Neural progenitor cell (in vitro differentiated cells): ENCODE results near the gene ZHX3.

Experiments used
- EZH2 ChIP-seq: fragments of 200-600 bp; sonication (generic); IDR thresholded peaks from 2 replicates; pipeline ENCODE4 v1.6.1; 2017; ENCODE audit warnings: antibody characterized with exemption, mild to moderate bottlenecking, moderate library complexity
- EZH2phosphoT487 ChIP-seq: fragments of 200-600 bp; sonication (generic); IDR thresholded peaks from 2 replicates; pipeline ENCODE4 v1.6.1; 2017; ENCODE audit warnings: antibody characterized with exemption
- TF ChIP-seq, protein P1 (sequence below): fragments of 200-600 bp; sonication (generic); IDR thresholded peaks from 2 replicates; pipeline ENCODE4 v1.5.1; 2017; ENCODE audit warnings: antibody characterized with exemption, mild to moderate bottlenecking

DNA sequence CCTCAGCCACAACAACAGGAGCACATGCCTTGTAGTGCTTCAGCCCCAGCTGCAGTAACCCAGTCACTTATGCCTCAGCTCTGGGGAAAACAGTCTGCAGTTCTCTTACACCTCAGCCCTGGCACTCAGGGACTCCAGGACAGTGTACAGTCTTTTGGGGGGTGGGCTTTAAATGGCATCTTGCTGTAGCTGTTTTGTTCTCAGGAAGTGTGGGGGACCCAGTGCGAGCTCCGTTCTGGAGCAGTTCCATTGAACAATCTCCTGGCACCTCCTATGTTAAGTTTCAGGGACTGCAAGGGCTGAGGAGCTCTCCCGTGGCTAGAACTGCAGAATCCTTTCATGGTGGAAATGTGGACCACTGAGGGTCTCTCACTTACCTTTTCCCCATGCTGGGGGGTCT, 125.0 kb downstream of the ZHX3 start:
- TF ChIP-seq, protein P1, sequence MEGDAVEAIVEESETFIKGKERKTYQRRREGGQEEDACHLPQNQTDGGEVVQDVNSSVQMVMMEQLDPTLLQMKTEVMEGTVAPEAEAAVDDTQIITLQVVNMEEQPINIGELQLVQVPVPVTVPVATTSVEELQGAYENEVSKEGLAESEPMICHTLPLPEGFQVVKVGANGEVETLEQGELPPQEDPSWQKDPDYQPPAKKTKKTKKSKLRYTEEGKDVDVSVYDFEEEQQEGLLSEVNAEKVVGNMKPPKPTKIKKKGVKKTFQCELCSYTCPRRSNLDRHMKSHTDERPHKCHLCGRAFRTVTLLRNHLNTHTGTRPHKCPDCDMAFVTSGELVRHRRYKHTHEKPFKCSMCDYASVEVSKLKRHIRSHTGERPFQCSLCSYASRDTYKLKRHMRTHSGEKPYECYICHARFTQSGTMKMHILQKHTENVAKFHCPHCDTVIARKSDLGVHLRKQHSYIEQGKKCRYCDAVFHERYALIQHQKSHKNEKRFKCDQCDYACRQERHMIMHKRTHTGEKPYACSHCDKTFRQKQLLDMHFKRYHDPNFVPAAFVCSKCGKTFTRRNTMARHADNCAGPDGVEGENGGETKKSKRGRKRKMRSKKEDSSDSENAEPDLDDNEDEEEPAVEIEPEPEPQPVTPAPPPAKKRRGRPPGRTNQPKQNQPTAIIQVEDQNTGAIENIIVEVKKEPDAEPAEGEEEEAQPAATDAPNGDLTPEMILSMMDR: no peak
- no peak for TF ChIP-seq EZH2
- no peak for TF ChIP-seq EZH2phosphoT487
